Measurements from ENCODE around the gene ANKRD29.

DNA sequence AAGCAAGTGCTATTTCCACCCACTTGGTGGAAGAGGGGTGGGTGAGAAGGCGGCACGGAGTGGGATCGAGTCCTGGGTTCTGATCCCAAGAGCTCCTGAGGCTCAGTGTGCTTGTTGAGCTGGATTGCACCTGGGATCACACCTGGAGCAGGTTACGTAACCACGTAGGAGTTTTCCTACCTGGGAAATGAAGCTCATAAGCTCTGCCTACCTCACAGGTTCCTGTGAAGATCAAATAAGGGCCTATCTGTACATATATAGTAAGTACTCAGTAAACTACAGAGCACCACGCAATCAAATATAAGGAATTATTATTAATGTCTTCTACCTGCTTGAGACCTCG lies 87.4 kb downstream of the ANKRD29 start:
- TF ChIP-seq POLR2A (IDR thresholded peaks at IDR 0.05): no peak
- TF ChIP-seq, protein P1, sequence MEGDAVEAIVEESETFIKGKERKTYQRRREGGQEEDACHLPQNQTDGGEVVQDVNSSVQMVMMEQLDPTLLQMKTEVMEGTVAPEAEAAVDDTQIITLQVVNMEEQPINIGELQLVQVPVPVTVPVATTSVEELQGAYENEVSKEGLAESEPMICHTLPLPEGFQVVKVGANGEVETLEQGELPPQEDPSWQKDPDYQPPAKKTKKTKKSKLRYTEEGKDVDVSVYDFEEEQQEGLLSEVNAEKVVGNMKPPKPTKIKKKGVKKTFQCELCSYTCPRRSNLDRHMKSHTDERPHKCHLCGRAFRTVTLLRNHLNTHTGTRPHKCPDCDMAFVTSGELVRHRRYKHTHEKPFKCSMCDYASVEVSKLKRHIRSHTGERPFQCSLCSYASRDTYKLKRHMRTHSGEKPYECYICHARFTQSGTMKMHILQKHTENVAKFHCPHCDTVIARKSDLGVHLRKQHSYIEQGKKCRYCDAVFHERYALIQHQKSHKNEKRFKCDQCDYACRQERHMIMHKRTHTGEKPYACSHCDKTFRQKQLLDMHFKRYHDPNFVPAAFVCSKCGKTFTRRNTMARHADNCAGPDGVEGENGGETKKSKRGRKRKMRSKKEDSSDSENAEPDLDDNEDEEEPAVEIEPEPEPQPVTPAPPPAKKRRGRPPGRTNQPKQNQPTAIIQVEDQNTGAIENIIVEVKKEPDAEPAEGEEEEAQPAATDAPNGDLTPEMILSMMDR (IDR thresholded peaks at IDR 0.05): no peak

Measured in adrenal gland (tissue), 5 donors.